ENCODE data around the gene MACROD2. TPM values are rescaled to one million over a fixed set of nuclear protein-coding genes. Genes with fewer than 3 reads are reported as not detected.

The MACROD2 gene
- total RNA-seq, 4 donors from 2014 or later, result 10.0 to 24.0 (median 17.0) TPM

DNA sequence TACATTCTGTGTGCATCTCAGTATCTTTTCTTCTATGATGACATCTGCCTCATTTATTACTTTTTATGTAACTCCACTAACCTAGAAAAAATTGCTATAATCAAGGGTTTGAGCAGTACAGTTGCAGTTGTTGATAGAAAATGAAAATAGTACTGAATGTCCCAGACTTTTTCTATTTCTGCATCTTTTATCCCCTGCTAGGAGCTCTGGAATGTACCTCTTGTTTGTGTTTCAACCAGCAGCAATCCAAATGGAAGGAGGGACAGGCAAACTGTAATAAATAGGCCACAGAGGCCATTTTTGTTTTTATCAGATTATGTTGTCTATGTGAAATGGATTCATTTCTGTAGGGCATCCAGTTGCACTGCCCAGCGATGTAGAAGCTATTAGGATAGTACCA, 2041.0 kb downstream of the MACROD2 start:
- no peak overlapping the region for H3K4me3 ChIP-seq (ENCODE audit: low read depth, poor library complexity, severe bottlenecking)
- TF ChIP-seq POLR2A (IDR thresholded peaks at IDR 0.05) (no peak), CTCF (IDR thresholded peaks at IDR 0.05) (no peak)
- DNase-seq (ENCODE audit: low spot score in 2 of 2), result no peak
- 93 to 100% methylated on average over 1 of the region's 1 CpG for WGBS, 2 donors
- intact Hi-C loops (cut with DNase I; ENCODE audit: low total_unique reads), result no loop called here

DNA sequence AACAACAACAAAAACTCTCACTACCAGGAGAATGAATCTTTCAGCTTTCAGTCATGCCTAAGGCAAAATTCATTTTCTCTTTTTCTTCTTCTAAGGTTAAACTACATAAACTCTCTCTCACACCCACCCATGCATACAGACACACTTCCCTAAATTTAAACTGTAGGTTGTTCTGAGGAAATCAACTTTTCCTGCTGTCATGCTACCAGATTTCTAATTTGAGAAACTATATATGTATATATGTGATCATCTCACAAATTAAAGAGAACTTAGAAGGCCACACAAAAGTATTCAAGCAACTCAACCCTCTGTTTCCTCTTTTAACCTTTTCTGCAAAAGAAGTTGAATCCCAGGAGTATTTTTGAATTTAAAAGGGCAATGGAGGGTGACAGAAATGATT, 2045.4 kb downstream of the MACROD2 start:
- no peak for DNase-seq (ENCODE audit: low spot score in 2 of 2)
- intact Hi-C loops (cut with DNase I; ENCODE audit: low total_unique reads), result no loop called here
- no peak for TF ChIP-seq CTCF (IDR thresholded peaks at IDR 0.05)
- H3K4me3 ChIP-seq (ENCODE audit: low read depth, poor library complexity, severe bottlenecking), result no peak overlapping the region

- 94 to 100% methylated on average over 1 of the region's 1 CpG for WGBS, 2 donors
- TF ChIP-seq POLR2A (IDR thresholded peaks at IDR 0.05), result no peak
- TF ChIP-seq CTCF (IDR thresholded peaks at IDR 0.05), result no peak
- intact Hi-C loops (cut with DNase I; ENCODE audit: low total_unique reads), result no loop called here
- DNase-seq (ENCODE audit: low spot score in 2 of 2), result no peak
- no peak overlapping the region for H3K4me3 ChIP-seq (ENCODE audit: low read depth, poor library complexity, severe bottlenecking)
These were observed 2047.4 kb downstream of the MACROD2 start for GRCh38 chr20:16042731-16043130.

- intact Hi-C loops (cut with DNase I; ENCODE audit: low total_unique reads), result no loop called here
- TF ChIP-seq POLR2A (IDR thresholded peaks at IDR 0.05) (no peak), CTCF (IDR thresholded peaks at IDR 0.05) (no peak)
- H3K4me3 ChIP-seq (ENCODE audit: low read depth, poor library complexity, severe bottlenecking), result no peak overlapping the region
- WGBS, 2 donors, result 88 to 91% methylated on average over 3 of the region's 3 CpGs
- DNase-seq (ENCODE audit: low spot score in 2 of 2), result no peak
These were observed 2048.6 kb downstream of the MACROD2 start for GRCh38 chr20:16043931-16044330.

GRCh38 chr20:16048876-16049275, 2053.6 kb downstream of the MACROD2 start:
- DNase-seq (ENCODE audit: low spot score in 2 of 2), result no peak
- TF ChIP-seq CTCF (IDR thresholded peaks at IDR 0.05), result no peak
- TF ChIP-seq POLR2A (IDR thresholded peaks at IDR 0.05), result no peak
- WGBS, 2 donors, result 76 to 89% methylated on average over 1 of the region's 1 CpG
- intact Hi-C loops (cut with DNase I; ENCODE audit: low total_unique reads), result no loop called here
- no peak overlapping the region for H3K4me3 ChIP-seq (ENCODE audit: low read depth, poor library complexity, severe bottlenecking)

DNA sequence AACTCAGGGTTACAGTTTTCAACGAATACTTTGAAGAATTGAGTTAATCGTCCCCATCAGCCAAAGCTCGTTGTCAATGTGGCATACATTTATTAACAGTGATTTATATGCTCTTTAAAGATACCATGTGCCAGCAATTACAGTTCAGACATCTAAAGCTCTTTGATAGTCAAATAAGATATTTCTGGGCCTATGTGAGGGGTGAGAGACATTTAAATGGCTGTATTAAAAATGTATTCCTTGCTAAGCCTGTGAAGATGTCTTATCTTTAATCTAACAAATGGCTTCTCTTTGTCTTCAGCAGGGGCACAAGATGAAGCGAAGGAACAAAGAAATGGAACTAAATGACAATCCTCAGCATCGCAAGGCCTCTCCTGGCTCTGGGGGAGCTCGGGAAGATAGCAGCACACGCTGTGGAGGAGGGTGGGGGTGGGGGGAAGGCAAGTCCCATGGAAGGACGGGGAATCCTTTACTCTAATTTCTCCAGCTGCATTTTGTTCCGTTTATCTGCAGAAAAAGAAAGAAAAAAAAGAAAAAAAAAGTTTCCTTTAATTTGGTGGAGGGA, 2054.3 kb downstream of the MACROD2 start:
- no peak for DNase-seq (ENCODE audit: low spot score in 2 of 2)
- intact Hi-C loops (cut with DNase I; ENCODE audit: low total_unique reads), result no loop called here
- TF ChIP-seq POLR2A (IDR thresholded peaks at IDR 0.05) (no peak), CTCF (IDR thresholded peaks at IDR 0.05) (no peak)
- 57 to 68% methylated on average over 9 of the region's 9 CpGs for WGBS, 2 donors
- no peak overlapping the region for H3K4me3 ChIP-seq (ENCODE audit: low read depth, poor library complexity, severe bottlenecking)
